DND-41 (cell line): Measurements from ENCODE around the gene NCOA3.

ENCODE experiments used
- EZH2 ChIP-seq: IDR thresholded peaks from 3 replicates; pipeline ENCODE4 v1.6.1; 2012; ENCODE audit warnings: borderline replicate concordance, low read depth, mild to moderate bottlenecking, moderate library complexity, low read length, inconsistent platforms; ENCODE audit not compliant: severe bottlenecking
- TF ChIP-seq, protein P1 (sequence below): IDR thresholded peaks from 2 replicates; pipeline ENCODE4 v1.5.1; 2012; ENCODE audit warnings: borderline replicate concordance, low read length, moderate library complexity, mild to moderate bottlenecking; ENCODE audit not compliant: poor library complexity, severe bottlenecking; ENCODE audit errors: extremely low read depth

DNA sequence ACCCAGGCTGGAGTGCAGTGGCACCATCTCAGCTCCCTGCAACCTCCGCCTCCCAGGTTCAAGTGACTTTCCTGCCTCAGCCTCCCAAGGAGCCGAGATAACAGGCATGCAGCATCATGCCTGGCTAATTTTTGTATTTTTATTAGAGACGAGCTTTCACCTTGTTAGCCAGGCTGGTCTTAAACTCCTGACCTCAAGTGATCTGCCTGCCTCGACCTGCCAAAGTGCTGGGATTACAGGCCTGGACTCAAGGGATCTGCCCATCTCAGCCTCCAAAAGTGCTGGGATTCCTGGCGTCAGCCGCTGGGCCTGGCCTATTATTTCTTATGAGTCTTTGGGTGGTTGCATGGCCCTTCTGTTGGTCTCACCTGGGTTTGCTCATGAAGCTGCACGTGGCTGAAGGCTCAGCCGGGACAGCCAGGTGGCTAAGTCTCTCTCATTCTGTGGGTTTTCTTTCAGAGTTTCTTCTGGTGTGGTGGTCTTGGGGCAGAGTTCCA lies 45.6 kb upstream of the NCOA3 start:
- TF ChIP-seq, protein P1, sequence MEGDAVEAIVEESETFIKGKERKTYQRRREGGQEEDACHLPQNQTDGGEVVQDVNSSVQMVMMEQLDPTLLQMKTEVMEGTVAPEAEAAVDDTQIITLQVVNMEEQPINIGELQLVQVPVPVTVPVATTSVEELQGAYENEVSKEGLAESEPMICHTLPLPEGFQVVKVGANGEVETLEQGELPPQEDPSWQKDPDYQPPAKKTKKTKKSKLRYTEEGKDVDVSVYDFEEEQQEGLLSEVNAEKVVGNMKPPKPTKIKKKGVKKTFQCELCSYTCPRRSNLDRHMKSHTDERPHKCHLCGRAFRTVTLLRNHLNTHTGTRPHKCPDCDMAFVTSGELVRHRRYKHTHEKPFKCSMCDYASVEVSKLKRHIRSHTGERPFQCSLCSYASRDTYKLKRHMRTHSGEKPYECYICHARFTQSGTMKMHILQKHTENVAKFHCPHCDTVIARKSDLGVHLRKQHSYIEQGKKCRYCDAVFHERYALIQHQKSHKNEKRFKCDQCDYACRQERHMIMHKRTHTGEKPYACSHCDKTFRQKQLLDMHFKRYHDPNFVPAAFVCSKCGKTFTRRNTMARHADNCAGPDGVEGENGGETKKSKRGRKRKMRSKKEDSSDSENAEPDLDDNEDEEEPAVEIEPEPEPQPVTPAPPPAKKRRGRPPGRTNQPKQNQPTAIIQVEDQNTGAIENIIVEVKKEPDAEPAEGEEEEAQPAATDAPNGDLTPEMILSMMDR: no peak
- no peak for TF ChIP-seq EZH2
